Suprapubic skin (tissue), 3 donors: ENCODE results near the gene OR4S2.

ENCODE experiments used
- POLR2AphosphoS5 ChIP-seq, 3 donors: sonication (generic); formaldehyde crosslinking; IDR thresholded peaks; one replicate each; pipeline ENCODE4 v1.6.1; 2017; ENCODE audit warnings: antibody characterized with exemption in 3 of 3
- TF ChIP-seq, protein P1 (sequence below), 2 donors: fragments of 200-600 bp in 1 of 2; fragments of 450-650 bp in 1 of 2; sonication (generic) in 1 of 2; IDR thresholded peaks; one replicate each; pipeline ENCODE4 v1.5.1; 2016 to 2019; ENCODE audit warnings: antibody characterized with exemption in 2 of 2, mild to moderate bottlenecking in 1 of 2, moderate library complexity in 1 of 2

- TF ChIP-seq POLR2AphosphoS5 (IDR thresholded peaks at IDR 0.05): no peak
- TF ChIP-seq, protein P1, sequence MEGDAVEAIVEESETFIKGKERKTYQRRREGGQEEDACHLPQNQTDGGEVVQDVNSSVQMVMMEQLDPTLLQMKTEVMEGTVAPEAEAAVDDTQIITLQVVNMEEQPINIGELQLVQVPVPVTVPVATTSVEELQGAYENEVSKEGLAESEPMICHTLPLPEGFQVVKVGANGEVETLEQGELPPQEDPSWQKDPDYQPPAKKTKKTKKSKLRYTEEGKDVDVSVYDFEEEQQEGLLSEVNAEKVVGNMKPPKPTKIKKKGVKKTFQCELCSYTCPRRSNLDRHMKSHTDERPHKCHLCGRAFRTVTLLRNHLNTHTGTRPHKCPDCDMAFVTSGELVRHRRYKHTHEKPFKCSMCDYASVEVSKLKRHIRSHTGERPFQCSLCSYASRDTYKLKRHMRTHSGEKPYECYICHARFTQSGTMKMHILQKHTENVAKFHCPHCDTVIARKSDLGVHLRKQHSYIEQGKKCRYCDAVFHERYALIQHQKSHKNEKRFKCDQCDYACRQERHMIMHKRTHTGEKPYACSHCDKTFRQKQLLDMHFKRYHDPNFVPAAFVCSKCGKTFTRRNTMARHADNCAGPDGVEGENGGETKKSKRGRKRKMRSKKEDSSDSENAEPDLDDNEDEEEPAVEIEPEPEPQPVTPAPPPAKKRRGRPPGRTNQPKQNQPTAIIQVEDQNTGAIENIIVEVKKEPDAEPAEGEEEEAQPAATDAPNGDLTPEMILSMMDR (IDR thresholded peaks at IDR 0.05): no peak
Measured at GRCh38 chr11:55648027-55648426, at the start of gene OR4S2.
